AG04449 (cell line): ENCODE results near the gene FHIT.
"Not testable (repeated sequence)": the region's sequence is repeated elsewhere in the genome, so short reads cannot be mapped to it uniquely, and the experiment has no call there.

ENCODE experiments used
- CTCF ChIA-PET: fragments of 350-600 bp; formaldehyde crosslinking; extraction: SDS; loops from one replicate; lab custom pipeline; 2021; ENCODE audit warnings: antibody characterized with exemption; lab: Yijun Ruan, JAX
- POLR2A ChIA-PET: fragments of 400-600, 350-600 bp; formaldehyde crosslinking; extraction: SDS; loops from one replicate; lab custom pipeline; 2020; ENCODE audit warnings: antibody characterized with exemption, inconsistent platforms; lab: Yijun Ruan, JAX
- DNase-seq: peaks from one replicate; pipeline ENCODE4 v3.0.0-alpha.2; 2010; ENCODE audit warnings: low read depth, low spot score
- H3K4me3 ChIP-seq: 2 replicates; pipeline ENCODE4 v1.5.1; 2011; ENCODE audit warnings: low read depth, mild to moderate bottlenecking, control low read depth, low read length
- TF ChIP-seq, protein P1 (sequence below): IDR thresholded peaks from one replicate; pipeline ENCODE4 v1.5.1; 2011; ENCODE audit warnings: mild to moderate bottlenecking, moderate library complexity, low read length, control low read depth, inconsistent platforms; ENCODE audit not compliant: insufficient read depth; ENCODE audit errors: missing control alignments

Gene FHIT

DNA sequence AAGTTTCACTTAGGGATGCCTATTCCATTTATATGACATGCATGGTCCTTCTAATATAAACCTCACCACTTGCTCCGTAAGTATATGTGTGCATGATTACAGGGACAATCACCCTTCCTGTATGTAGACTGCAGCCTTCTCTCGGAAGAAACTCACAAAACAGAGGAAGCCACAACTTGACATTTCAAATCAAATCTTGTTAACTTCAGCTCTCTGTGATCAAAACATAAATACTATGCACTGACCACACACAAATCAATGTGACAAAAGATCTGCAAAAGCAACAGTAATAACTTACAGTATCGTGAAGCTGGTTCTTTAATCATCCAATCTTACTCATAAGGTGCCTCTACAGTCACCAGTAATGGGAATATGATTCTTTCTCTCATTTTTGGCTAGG, 50.2 kb downstream of the FHIT start:
- ChIA-PET POLR2A (no interaction called here), CTCF (no interaction called here)
- TF ChIP-seq, protein P1, sequence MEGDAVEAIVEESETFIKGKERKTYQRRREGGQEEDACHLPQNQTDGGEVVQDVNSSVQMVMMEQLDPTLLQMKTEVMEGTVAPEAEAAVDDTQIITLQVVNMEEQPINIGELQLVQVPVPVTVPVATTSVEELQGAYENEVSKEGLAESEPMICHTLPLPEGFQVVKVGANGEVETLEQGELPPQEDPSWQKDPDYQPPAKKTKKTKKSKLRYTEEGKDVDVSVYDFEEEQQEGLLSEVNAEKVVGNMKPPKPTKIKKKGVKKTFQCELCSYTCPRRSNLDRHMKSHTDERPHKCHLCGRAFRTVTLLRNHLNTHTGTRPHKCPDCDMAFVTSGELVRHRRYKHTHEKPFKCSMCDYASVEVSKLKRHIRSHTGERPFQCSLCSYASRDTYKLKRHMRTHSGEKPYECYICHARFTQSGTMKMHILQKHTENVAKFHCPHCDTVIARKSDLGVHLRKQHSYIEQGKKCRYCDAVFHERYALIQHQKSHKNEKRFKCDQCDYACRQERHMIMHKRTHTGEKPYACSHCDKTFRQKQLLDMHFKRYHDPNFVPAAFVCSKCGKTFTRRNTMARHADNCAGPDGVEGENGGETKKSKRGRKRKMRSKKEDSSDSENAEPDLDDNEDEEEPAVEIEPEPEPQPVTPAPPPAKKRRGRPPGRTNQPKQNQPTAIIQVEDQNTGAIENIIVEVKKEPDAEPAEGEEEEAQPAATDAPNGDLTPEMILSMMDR = no peak
- no peak overlapping the region for H3K4me3 ChIP-seq
- no peak for DNase-seq

DNA sequence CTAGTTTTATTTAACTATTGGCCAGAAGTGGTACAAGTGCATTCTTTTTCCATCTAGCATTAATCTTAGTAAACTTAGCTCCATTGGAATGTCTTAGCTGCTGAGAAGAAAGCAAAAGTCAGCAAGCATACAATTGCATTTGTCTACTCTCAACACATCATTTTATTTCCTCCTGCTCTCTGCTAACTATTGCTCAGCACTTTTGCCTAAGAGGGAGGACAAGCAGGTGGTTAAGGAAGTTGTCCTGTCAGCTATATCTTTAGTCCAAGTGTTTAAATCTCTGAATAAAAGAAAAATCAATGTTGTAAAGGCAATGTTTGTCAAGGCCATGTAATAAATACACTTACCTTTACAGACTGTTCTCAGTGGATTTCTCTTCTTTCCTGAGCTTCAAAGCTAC, 51.0 kb downstream of the FHIT start:
- H3K4me3 ChIP-seq = no peak overlapping the region
- DNase-seq = no peak
- ChIA-PET CTCF (no interaction called here), POLR2A (no interaction called here)
- TF ChIP-seq, protein P1 = no peak

DNA sequence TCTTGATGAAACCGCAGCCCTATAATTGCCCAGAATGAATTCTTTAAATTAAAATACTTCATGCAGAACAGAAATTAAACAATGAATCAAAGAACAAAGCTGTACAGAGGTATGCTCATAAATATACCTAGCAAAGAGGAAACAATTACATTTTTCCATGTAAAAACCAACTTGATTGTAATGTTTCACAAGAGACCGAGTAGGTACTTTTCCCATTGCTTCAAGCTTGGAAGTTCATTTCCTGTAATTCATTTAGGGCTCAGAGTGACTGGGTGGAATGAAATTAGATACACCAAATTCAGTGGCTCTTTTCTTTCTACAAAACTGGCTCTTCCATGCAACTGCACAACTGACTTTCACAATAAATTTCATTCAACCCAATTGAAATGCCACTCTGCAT, 51.4 kb downstream of the FHIT start:
- POLR2A ChIA-PET = no interaction called here
- CTCF ChIA-PET = no interaction called here
- no peak overlapping the region for H3K4me3 ChIP-seq
- TF ChIP-seq, protein P1 = no peak
- DNase-seq = no peak

GRCh38 chr3:61194892-61195538, 56.2 kb downstream of the FHIT start:
- no peak overlapping the region for H3K4me3 ChIP-seq
- DNase-seq = no peak
- TF ChIP-seq, protein P1 = no peak
- CTCF ChIA-PET = no interaction called here
- POLR2A ChIA-PET = interaction anchor here (0.6 kb wide), 1 partner anchor 36 kb away, joined by 4 read pairs; no protein-coding TSS in a partner anchor

- no peak overlapping the region for H3K4me3 ChIP-seq
- CTCF ChIA-PET = no interaction called here
- TF ChIP-seq, protein P1 = no peak
- POLR2A ChIA-PET = no interaction called here
- no peak for DNase-seq
Observed at GRCh38 chr3:61192222-61192621, 59.0 kb downstream of the FHIT start.

GRCh38 chr3:61190205-61190604, 61.0 kb downstream of the FHIT start:
- H3K4me3 ChIP-seq, POLR2A ChIA-PET, CTCF ChIA-PET, DNase-seq: not testable (repeated sequence)

GRCh38 chr3:61186030-61186429, 65.2 kb downstream of the FHIT start:
- no peak overlapping the region for H3K4me3 ChIP-seq
- CTCF ChIA-PET = no interaction called here
- POLR2A ChIA-PET = no interaction called here
- TF ChIP-seq, protein P1 = no peak
- no peak for DNase-seq
